G401.6 (cell line): ENCODE results near the gene MMP17.

Source experiments
- FAIRE-seq: peaks from 2 replicates; lab custom pipeline; 2012; peaks lifted over from hg19 to GRCh38; lab: Jason Lieb, UNC

The MMP17 gene

GRCh38 chr12:131830914-131831571, 2.9 kb downstream of the MMP17 start:
- no peak for FAIRE-seq

GRCh38 chr12:131831635-131832041, 3.4 kb downstream of the MMP17 start:
- no peak for FAIRE-seq

- FAIRE-seq = no peak
Observed at GRCh38 chr12:131832321-131833231, 4.4 kb downstream of the MMP17 start.

- FAIRE-seq = no peak
Observed at GRCh38 chr12:131833288-131833895, 5.2 kb downstream of the MMP17 start.

- FAIRE-seq = peak; percentile 45
Observed at GRCh38 chr12:131833896-131834641, 5.9 kb downstream of the MMP17 start.

GRCh38 chr12:131834798-131835615, 6.8 kb downstream of the MMP17 start:
- FAIRE-seq = no peak

GRCh38 chr12:131835616-131836171, 7.5 kb downstream of the MMP17 start:
- FAIRE-seq = no peak

GRCh38 chr12:131836193-131836592, 8.0 kb downstream of the MMP17 start:
- no peak for FAIRE-seq

GRCh38 chr12:131836714-131837397, 8.7 kb downstream of the MMP17 start:
- no peak for FAIRE-seq

GRCh38 chr12:131840643-131841416, 12.6 kb downstream of the MMP17 start:
- no peak for FAIRE-seq

- FAIRE-seq = no peak
Observed at GRCh38 chr12:131841547-131841946, 13.4 kb downstream of the MMP17 start.

- no peak for FAIRE-seq
Observed at GRCh38 chr12:131842169-131842568, 14.0 kb downstream of the MMP17 start.

GRCh38 chr12:131843527-131843926, 15.3 kb downstream of the MMP17 start:
- FAIRE-seq = no peak

GRCh38 chr12:131844140-131844539, 15.9 kb downstream of the MMP17 start:
- FAIRE-seq = no peak

GRCh38 chr12:131844656-131845055, 16.5 kb downstream of the MMP17 start:
- no peak for FAIRE-seq

GRCh38 chr12:131845121-131845520, 16.9 kb downstream of the MMP17 start:
- no peak for FAIRE-seq

- FAIRE-seq = no peak
Observed at GRCh38 chr12:131847456-131847855, 19.3 kb downstream of the MMP17 start.

- no peak for FAIRE-seq
Observed at GRCh38 chr12:131848753-131849152, 20.6 kb downstream of the MMP17 start.

- FAIRE-seq = no peak
Observed at GRCh38 chr12:131849700-131850553, 21.7 kb downstream of the MMP17 start.
